HG03103 (cell line): ENCODE results near the gene AP3S1.
"Not testable (repeated sequence)": the region's sequence is repeated elsewhere in the genome, so short reads cannot be mapped to it uniquely, and the experiment has no call there.

Source experiments
- ATAC-seq: cut with Tn5 transposase; IDR thresholded peaks from one replicate; pipeline ENCODE4 v1.9.1; 2021; ENCODE audit warnings: low read depth; ENCODE audit not compliant: unreplicated experiment

Gene AP3S1

GRCh38 chr5:115841382-115842088 lies at the start of gene AP3S1, which contains the start of gene ATG12:
TSS of gene AP3S1 (plus strand) at chr5:115841935. CDS start at chr5:115842038, 103 bp downstream.
TSS of gene ATG12 (minus strand) at chr5:115841565. CDS start at chr5:115841552, 13 bp downstream.
- ATAC-seq, result peak; percentile 71

- no peak for ATAC-seq
Measured at GRCh38 chr5:115795700-115796099, 46.0 kb upstream of the AP3S1 start.

DNA sequence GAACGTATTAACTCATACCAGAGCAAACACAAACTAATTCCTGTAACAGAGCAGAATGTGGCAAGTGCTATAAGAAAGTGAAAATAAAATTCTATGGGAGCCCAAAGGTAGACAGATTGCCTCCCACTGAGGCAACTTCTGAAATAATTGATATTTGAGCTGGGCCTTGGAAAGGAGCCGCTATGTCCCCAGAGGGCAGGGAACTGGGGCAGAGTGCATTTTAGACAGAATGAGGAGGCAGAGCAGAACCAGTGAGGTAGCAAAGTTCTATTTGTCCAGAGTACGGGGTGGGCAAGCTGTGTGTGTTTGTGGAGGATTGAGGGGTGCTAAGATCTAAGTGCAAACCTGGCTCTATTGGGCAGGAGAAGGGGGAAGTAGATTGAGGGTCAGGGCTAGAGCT lies 45.1 kb upstream of the AP3S1 start:
- ATAC-seq, result no peak

DNA sequence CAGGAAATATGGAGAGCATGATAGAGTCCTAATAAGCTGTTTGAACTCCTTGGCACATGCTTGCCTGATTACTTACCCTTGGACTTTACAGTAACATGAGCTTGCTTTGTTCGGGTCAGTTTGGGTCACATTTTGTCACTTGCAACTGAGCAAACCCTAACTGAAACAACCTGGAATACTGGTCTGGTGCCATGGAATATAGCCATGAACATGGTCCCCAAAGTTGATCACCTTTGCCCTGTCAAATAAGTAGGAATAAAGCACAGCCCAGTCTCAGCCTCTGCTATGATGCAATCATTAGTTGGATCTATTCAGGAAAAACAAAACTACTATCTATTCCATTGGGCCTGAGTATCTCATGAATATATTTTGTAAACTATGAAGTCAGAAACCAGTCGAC lies 43.5 kb upstream of the AP3S1 start:
- ATAC-seq, result no peak

DNA sequence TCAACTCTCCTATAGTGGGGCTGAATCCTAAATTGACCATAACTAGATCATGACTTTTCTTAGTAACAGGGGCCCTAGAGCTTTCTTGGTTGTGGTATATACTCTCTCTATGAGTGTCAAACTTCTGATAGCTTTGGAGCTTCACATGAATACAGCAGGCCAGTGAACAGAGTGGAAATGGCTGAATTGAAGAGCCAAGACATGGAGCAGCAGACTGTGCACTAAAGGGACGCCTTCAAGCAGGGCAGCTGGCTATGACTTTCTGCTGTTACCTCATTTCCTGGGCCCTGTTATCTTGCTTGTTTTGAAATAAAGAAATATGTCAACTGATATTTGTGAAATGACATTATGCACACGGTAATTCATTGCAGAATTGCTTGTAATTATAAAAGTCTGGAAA lies 41.6 kb upstream of the AP3S1 start:
- ATAC-seq, result no peak

DNA sequence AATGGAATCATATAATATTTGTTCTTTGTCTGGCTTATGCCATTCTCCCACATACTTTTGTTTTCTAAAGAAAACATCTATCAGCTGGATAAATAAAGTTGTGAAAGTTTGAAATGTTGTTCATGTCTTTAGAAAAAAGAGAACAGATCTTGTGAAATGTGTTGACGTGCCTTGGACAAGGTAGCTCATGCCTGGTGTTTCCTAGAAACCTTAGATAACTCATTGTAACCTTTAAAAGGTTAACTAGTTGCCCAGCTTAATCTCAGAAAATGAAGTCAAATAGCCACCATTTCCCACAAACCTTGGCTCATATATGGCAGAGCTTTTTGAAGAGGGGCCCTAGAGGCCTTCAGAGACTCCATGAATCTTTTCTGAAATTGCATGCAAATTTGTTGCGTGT lies 40.6 kb upstream of the AP3S1 start:
- ATAC-seq, result no peak

DNA sequence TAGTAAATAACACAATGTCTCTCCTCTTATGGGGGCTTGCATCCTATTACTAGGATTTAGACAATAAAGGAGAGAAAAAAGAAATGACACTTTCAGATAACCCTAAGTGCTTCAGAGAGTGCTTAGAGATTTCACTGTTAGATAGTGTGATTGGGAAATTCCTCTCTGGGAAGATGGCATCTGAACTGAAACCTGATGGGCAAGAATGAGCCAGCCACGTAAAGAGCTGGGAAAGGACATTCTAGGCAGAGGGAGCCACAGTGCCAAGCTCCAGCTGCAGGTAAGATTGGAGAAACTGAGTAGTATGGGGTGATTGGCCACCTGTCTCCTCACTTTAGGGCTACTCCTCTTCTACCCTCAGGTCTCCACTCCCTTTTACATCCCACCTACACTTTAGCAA lies 39.8 kb upstream of the AP3S1 start:
- ATAC-seq, result no peak

DNA sequence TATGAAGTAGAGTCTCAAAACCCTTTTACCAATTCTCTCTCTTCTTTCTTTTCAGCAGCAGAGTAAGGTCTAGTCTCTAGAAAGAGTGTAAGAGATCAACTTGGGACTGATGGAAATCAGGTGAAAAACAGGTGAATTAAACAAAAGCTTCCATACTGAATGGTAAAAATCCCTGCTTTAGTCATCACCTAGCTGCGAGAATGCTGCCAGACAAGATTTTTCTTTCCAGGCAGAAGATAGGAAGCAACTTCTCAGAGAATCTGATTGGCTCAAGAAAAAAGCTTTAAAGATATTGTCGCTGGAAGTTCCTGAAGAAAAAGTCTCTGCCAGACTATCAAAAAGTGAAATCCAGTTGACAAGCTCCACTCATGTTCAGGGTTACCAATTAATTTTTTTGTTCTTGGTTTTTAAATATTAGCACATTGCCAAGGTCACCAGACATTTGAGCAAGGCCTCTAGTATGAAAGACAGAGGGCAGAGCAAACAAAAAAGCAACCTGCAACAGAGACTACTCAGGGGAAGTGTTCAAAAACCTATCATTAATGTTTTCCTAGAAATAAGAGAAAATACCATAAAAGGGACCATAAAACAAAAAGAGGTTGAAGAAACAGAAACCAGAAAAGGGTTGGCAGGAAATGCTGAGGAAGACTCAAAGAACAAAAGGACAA lies 34.6 kb upstream of the AP3S1 start:
- no peak for ATAC-seq

DNA sequence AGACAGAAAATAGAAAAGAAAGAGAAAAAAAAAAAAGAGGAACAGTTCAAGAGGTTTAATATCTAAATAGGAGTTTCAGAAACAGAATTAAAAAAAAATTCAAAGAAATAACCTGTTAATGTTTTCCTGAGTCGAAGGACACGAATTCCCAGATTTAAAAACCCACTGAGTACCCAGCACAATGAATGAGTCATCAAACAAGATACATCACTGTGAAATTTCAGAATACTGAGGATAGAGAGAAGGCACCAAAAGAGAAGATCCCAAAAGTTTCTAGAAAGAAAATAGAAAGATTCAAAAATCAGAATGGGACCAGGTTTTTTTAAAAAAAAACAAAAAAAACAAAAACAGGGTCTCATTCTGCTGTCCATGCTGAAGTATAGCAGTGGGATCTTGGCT lies 34.1 kb upstream of the AP3S1 start:
- no peak for ATAC-seq

DNA sequence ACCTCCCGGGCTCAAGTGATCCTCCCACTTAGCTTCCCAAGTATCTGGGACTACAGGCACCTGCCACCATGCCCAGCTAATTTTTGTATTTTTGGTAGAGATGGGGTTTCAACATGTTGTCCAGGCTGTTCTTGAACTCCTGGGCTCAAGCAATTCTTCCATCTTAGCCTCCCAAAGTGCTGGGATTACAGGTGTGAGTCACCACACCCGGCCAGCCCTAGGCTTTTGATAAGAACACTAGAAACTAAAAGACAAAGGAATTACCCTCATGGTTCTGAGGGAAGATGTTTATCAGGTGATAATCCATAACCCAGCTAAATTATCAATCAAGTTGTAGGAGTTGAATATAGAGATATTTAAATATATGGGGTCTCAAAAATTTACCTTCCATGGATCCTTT lies 33.7 kb upstream of the AP3S1 start:
- ATAC-seq, result not testable (repeated sequence)

DNA sequence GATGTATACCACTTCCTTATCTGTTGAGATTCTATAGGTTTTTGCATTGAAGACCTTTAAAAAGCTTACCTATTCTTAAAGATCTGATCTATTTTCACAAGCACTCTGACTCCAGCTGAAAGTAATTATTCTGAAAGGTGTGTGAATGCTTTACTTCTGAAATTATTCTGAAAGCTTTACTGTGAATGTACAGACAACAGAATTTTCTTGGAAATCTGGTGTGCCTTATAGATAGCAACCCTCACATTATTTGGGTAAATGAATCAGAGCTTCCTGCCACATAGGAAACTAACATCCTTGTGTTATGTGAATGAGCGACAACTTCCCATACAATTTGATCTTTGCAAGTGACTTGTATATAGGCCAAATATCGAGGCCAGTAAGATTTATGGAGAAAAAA lies 31.8 kb upstream of the AP3S1 start:
- no peak for ATAC-seq

DNA sequence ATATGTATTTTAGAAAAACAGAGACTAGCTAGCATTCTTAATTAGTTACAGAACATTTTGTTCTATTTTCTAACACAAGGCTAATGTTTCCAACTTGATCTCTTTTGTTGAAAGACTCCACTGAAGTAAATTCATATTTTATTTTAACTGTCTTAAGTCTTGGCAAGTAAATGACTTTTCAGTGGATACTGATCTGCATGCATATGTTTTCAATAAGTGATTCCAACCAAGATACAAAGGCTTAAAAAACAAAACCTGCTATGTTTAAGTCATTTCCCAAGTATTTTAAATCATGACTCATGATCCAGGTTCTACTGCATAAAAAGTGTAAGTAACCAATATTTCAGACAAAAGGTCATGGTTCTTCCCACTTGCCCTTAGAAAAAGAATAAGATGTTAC lies 31.0 kb upstream of the AP3S1 start:
- no peak for ATAC-seq

- no peak for ATAC-seq
Measured at GRCh38 chr5:115811406-115811805, 30.3 kb upstream of the AP3S1 start.

DNA sequence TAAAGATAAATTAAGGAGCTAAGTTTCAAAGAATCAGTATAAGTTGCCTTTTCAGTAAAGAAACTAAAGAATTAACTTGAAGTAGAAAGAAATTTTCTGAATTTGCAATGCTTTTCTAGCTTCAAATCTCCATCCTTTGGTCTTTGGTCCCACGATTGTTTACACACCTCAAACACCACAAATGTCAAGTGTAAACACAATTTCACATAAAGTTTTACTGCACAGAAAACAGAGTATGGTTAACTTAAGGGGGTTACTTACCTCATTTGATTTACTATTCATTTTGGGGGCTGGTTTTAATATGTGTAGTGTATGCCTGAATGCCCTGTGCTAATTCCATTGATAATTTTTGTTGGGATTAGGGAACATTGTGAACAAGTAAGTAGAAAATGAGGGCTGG lies 29.4 kb upstream of the AP3S1 start:
- ATAC-seq, result no peak

- ATAC-seq, result no peak
Measured at GRCh38 chr5:115813719-115814118, 28.0 kb upstream of the AP3S1 start.

- ATAC-seq, result no peak
Measured at GRCh38 chr5:115815006-115815692, 26.6 kb upstream of the AP3S1 start.

DNA sequence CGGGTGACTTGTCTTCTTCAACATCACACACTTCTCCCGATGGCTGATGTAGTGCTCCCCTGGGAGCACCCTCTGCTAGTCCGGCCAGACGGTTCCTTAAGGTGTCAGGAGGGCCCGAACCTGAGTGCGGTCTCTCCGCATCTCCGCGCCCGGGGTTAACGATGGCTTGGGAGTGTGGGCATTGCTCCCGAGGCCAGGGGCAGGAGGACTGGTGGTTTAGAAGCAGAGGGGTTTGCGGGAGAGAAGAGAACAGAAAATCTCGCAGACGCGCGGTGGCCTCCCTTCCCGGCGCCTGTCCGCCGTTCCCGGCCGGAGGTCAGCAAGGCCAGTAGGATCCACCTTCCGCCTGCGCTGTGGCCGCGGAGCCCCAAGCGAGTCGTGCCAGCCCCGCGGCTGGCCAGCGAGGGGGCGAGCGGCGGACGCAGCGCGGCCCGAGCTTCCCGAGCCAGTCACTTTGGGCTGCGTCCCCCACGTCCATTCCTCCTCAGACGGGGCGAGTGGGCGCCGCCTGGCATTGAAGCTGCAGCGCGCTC lies 26.0 kb upstream of the AP3S1 start:
- ATAC-seq, result no peak

- no peak for ATAC-seq
Measured at GRCh38 chr5:115816226-115817081, 25.3 kb upstream of the AP3S1 start, which contains the start of gene CDO1. TSS of gene CDO1 (minus strand) at chr5:115816659. CDS start at chr5:115816397, 262 bp downstream.

DNA sequence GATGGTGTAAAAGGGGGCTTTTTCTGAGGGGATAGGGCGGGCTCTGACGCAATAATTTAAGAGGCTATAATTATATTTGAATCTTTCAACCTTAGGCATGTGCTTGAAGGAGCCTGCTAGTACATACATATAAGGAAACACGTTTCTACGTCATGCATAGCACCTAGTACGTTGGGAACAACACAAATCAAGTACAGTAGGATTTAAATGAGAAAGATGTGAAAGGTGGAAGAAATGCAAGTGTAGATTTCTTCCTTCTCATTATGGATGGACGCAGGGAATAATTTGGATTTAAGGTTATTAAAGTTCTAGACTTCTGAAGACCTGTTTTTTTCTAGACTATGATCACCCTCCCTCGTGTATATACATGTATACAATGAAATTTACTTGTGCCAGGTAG lies 24.3 kb upstream of the AP3S1 start:
- ATAC-seq, result no peak

- no peak for ATAC-seq
Measured at GRCh38 chr5:115818821-115819220, 22.9 kb upstream of the AP3S1 start.
